GM12878 (cell line): ENCODE data around the gene SLC1A6.

ENCODE experiments used
- BCL11A ChIP-seq: IDR thresholded peaks from 2 replicates; pipeline ENCODE4 v1.6.1; 2011; ENCODE audit warnings: low read depth, low read length
- CHD1 ChIP-seq: IDR thresholded peaks from 2 replicates; pipeline ENCODE4 v1.6.1; 2012; ENCODE audit warnings: low read depth, low read length, improper control_type of control experiment
- EP300 ChIP-seq, 2 experiments: fragments of 150-350 bp in 1 of 2; IDR thresholded peaks; 2 replicates each; pipeline ENCODE4 v1.6.1; 2011 to 2012; ENCODE audit warnings: low read depth in 2 of 2, low read length in 2 of 2, borderline replicate concordance in 1 of 2, improper control_type of control experiment in 1 of 2, inconsistent platforms in 1 of 2; ENCODE audit not compliant: control insufficient read depth in 1 of 2
- JUNB ChIP-seq: IDR thresholded peaks from 2 replicates; pipeline ENCODE4 v1.6.1; 2016; ENCODE audit warnings: antibody characterized with exemption, mild to moderate bottlenecking
- KAT2A ChIP-seq: conservative IDR thresholded peaks from 2 replicates; pipeline ENCODE4 v1.6.1; 2011; ENCODE audit warnings: low read depth, low read length; ENCODE audit not compliant: control insufficient read depth
- POLR2AphosphoS5 ChIP-seq: IDR thresholded peaks from 2 replicates; pipeline ENCODE4 v1.6.1; 2011; ENCODE audit warnings: mild to moderate bottlenecking, low read length, inconsistent platforms
- RAD51 ChIP-seq: fragments of 450-650 bp; IDR thresholded peaks from 2 replicates; pipeline ENCODE4 v1.6.1; 2016; ENCODE audit warnings: moderate library complexity, mild to moderate bottlenecking, inconsistent platforms
- RFX5 ChIP-seq: IDR thresholded peaks from 2 replicates; pipeline ENCODE4 v1.6.1; 2011; ENCODE audit warnings: low read depth, low read length, improper control_type of control experiment
- ZZZ3 ChIP-seq: IDR thresholded peaks from 2 replicates; pipeline ENCODE4 v1.6.1; 2011; ENCODE audit warnings: low read depth; ENCODE audit not compliant: control insufficient read depth, insufficient read length
- TF ChIP-seq, protein P1 (sequence below), 3 experiments: IDR thresholded peaks in 2 of 3; conservative IDR thresholded peaks in 1 of 3; 2 replicates each; pipeline ENCODE4 v1.5.1; 2011; ENCODE audit warnings: low read depth in 3 of 3, low read length in 3 of 3, mild to moderate bottlenecking in 3 of 3, control low read depth in 2 of 3, moderate library complexity in 2 of 3, inconsistent platforms in 1 of 3, mixed read lengths in 1 of 3; ENCODE audit not compliant: control insufficient read depth in 2 of 3, insufficient read depth in 1 of 3; ENCODE audit errors: extremely low read depth in 1 of 3
- TF ChIP-seq, protein P2 (sequence below): fragments of 450-650 bp; formaldehyde crosslinking; IDR thresholded peaks from 2 replicates; pipeline ENCODE4 v1.4.0; 2022; ENCODE audit warnings: mild to moderate bottlenecking, moderate library complexity
- TF ChIP-seq, protein P3 (sequence below): IDR thresholded peaks from 2 replicates; pipeline ENCODE4 v1.6.1; 2012; ENCODE audit warnings: mild to moderate bottlenecking, low read depth, low read length
- TF ChIP-seq, protein P4 (sequence below): IDR thresholded peaks from 2 replicates; pipeline ENCODE4 v1.6.1; 2011; ENCODE audit warnings: low read depth, low read length, improper control_type of control experiment, borderline replicate concordance
- TF ChIP-seq, protein P5 (sequence below): fragments of 450-650 bp; formaldehyde crosslinking; IDR thresholded peaks from 2 replicates; pipeline ENCODE4 v1.5.0; 2022; ENCODE audit warnings: mild to moderate bottlenecking, missing genetic modification characterization

DNA sequence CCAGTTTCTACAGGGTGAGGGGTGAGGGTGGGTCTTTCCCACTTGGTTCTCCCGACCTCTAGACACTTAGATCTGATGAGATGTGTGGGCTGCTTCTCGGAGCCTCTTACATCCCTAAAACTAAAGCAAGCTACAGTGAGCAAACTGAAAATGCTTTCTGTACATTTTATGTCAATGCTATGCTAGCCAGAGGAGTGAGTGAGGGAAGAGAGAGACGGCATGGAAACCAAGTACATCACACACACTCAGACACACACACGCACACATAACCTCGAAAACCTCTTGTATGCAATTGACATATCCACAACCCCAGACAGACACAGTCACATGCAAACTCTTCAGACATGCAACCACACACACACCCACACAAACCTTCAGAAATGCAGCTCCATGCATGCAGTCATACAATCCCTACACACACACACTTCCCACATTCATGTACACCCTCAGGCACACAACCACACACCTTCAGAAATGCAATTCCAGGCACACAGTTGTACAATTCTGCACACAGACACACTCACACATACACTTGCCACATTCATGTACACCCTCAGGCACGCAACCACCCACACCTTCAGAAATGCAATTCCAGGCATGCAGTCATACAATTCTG is 1.4 kb downstream of the SLC1A6 start:
- TF ChIP-seq POLR2AphosphoS5 (no peak), BCL11A (no peak), KAT2A (no peak), ZZZ3 (no peak), EP300 (IDR thresholded peaks at IDR 0.05; ENCODE audit: borderline replicate concordance in 1 of 2, control insufficient read depth in 1 of 2, low read depth in 2 of 2, low read length in 2 of 2) (no peak), CHD1 (no peak), RFX5 (no peak), RAD51 (no peak), JUNB (no peak)
- TF ChIP-seq, protein P1, sequence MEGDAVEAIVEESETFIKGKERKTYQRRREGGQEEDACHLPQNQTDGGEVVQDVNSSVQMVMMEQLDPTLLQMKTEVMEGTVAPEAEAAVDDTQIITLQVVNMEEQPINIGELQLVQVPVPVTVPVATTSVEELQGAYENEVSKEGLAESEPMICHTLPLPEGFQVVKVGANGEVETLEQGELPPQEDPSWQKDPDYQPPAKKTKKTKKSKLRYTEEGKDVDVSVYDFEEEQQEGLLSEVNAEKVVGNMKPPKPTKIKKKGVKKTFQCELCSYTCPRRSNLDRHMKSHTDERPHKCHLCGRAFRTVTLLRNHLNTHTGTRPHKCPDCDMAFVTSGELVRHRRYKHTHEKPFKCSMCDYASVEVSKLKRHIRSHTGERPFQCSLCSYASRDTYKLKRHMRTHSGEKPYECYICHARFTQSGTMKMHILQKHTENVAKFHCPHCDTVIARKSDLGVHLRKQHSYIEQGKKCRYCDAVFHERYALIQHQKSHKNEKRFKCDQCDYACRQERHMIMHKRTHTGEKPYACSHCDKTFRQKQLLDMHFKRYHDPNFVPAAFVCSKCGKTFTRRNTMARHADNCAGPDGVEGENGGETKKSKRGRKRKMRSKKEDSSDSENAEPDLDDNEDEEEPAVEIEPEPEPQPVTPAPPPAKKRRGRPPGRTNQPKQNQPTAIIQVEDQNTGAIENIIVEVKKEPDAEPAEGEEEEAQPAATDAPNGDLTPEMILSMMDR (IDR thresholded peaks at IDR 0.05 in 2 of 3, conservative IDR thresholded peaks at IDR 0.05 in 1 of 3; ENCODE audit: control insufficient read depth in 2 of 3, extremely low read depth in 1 of 3, insufficient read depth in 1 of 3, low read depth in 3 of 3, low read length in 3 of 3) = no peak
- TF ChIP-seq, protein P2, sequence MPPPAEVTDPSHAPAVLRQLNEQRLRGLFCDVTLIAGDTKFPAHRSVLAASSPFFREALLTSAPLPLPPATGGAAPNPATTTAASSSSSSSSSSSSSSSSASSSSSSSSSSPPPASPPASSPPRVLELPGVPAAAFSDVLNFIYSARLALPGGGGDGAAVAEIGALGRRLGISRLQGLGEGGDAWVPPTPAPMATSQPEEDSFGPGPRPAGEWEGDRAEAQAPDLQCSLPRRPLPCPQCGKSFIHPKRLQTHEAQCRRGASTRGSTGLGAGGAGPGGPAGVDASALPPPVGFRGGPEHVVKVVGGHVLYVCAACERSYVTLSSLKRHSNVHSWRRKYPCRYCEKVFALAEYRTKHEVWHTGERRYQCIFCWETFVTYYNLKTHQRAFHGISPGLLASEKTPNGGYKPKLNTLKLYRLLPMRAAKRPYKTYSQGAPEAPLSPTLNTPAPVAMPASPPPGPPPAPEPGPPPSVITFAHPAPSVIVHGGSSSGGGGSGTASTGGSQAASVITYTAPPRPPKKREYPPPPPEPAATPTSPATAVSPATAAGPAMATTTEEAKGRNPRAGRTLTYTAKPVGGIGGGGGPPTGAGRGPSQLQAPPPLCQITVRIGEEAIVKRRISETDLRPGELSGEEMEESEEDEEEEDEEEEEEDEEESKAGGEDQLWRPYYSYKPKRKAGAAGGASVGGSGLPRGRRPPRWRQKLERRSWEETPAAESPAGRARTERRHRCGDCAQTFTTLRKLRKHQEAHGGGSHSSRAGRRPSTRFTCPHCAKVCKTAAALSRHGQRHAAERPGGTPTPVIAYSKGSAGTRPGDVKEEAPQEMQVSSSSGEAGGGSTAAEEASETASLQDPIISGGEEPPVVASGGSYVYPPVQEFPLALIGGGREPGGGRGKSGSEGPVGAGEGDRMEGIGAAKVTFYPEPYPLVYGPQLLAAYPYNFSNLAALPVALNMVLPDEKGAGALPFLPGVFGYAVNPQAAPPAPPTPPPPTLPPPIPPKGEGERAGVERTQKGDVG (CRISPR knock-in tag) = no peak
- TF ChIP-seq, protein P3, sequence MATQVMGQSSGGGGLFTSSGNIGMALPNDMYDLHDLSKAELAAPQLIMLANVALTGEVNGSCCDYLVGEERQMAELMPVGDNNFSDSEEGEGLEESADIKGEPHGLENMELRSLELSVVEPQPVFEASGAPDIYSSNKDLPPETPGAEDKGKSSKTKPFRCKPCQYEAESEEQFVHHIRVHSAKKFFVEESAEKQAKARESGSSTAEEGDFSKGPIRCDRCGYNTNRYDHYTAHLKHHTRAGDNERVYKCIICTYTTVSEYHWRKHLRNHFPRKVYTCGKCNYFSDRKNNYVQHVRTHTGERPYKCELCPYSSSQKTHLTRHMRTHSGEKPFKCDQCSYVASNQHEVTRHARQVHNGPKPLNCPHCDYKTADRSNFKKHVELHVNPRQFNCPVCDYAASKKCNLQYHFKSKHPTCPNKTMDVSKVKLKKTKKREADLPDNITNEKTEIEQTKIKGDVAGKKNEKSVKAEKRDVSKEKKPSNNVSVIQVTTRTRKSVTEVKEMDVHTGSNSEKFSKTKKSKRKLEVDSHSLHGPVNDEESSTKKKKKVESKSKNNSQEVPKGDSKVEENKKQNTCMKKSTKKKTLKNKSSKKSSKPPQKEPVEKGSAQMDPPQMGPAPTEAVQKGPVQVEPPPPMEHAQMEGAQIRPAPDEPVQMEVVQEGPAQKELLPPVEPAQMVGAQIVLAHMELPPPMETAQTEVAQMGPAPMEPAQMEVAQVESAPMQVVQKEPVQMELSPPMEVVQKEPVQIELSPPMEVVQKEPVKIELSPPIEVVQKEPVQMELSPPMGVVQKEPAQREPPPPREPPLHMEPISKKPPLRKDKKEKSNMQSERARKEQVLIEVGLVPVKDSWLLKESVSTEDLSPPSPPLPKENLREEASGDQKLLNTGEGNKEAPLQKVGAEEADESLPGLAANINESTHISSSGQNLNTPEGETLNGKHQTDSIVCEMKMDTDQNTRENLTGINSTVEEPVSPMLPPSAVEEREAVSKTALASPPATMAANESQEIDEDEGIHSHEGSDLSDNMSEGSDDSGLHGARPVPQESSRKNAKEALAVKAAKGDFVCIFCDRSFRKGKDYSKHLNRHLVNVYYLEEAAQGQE = no peak
- TF ChIP-seq, protein P4, sequence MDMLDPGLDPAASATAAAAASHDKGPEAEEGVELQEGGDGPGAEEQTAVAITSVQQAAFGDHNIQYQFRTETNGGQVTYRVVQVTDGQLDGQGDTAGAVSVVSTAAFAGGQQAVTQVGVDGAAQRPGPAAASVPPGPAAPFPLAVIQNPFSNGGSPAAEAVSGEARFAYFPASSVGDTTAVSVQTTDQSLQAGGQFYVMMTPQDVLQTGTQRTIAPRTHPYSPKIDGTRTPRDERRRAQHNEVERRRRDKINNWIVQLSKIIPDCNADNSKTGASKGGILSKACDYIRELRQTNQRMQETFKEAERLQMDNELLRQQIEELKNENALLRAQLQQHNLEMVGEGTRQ = no peak
- TF ChIP-seq, protein P5, sequence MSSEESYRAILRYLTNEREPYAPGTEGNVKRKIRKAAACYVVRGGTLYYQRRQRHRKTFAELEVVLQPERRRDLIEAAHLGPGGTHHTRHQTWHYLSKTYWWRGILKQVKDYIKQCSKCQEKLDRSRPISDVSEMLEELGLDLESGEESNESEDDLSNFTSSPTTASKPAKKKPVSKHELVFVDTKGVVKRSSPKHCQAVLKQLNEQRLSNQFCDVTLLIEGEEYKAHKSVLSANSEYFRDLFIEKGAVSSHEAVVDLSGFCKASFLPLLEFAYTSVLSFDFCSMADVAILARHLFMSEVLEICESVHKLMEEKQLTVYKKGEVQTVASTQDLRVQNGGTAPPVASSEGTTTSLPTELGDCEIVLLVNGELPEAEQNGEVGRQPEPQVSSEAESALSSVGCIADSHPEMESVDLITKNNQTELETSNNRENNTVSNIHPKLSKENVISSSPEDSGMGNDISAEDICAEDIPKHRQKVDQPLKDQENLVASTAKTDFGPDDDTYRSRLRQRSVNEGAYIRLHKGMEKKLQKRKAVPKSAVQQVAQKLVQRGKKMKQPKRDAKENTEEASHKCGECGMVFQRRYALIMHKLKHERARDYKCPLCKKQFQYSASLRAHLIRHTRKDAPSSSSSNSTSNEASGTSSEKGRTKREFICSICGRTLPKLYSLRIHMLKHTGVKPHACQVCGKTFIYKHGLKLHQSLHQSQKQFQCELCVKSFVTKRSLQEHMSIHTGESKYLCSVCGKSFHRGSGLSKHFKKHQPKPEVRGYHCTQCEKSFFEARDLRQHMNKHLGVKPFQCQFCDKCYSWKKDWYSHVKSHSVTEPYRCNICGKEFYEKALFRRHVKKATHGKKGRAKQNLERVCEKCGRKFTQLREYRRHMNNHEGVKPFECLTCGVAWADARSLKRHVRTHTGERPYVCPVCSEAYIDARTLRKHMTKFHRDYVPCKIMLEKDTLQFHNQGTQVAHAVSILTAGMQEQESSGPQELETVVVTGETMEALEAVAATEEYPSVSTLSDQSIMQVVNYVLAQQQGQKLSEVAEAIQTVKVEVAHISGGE = no peak
